GM23338 (cell line): ENCODE data around the gene SIRPA. TPM values are rescaled to one million over a fixed set of nuclear protein-coding genes. Genes with fewer than 3 reads are reported as not detected.

Experiments used
- ATAC-seq: fragments of 200-7000 bp; cut with Tn5 transposase; 3 replicates; pipeline ENCODE4 v1.9.1; 2020
- DNase-seq: peaks from one replicate; pipeline ENCODE4 v3.0.0-alpha.2; 2015; ENCODE audit warnings: low spot score
- H2AFZ ChIP-seq: fragments of 200-600 bp; sonication (generic); 2 replicates; pipeline ENCODE4 v1.8.0; 2016; ENCODE audit warnings: antibody characterized with exemption, mild to moderate bottlenecking, moderate library complexity
- H3F3A ChIP-seq: fragments of 200-600 bp; sonication (generic); replicated peaks from 2 replicates; pipeline ENCODE4 v1.8.0; 2017; ENCODE audit warnings: antibody characterized with exemption, mixed run types, low read depth
- H3K27ac ChIP-seq: fragments of 200-600 bp; sonication (generic); 2 replicates; pipeline ENCODE4 v1.6.1; 2016; ENCODE audit warnings: low read depth
- H3K27me3 ChIP-seq: fragments of 200-600 bp; sonication (generic); 2 replicates; pipeline ENCODE4 v1.8.0; 2016; ENCODE audit warnings: mild to moderate bottlenecking, mixed run types, moderate library complexity; ENCODE audit not compliant: insufficient read depth
- H3K36me3 ChIP-seq: fragments of 200-600 bp; sonication (generic); 2 replicates; pipeline ENCODE4 v1.8.0; 2016; ENCODE audit warnings: mild to moderate bottlenecking; ENCODE audit not compliant: insufficient read depth
- H3K4me1 ChIP-seq: fragments of 200-600 bp; sonication (generic); 2 replicates; pipeline ENCODE4 v1.8.0; 2016; ENCODE audit warnings: mild to moderate bottlenecking, moderate library complexity; ENCODE audit not compliant: insufficient read depth
- H3K4me2 ChIP-seq: fragments of 200-600 bp; sonication (generic); 2 replicates; pipeline ENCODE4 v1.7.1; 2017; ENCODE audit warnings: mixed run types
- H3K4me3 ChIP-seq: fragments of 200-600 bp; sonication (generic); 2 replicates; pipeline ENCODE4 v1.6.1; 2016; ENCODE audit warnings: mixed run types
- H3K79me2 ChIP-seq: fragments of 200-600 bp; sonication (generic); replicated peaks from 2 replicates; pipeline ENCODE4 v1.8.0; 2017; ENCODE audit warnings: mild to moderate bottlenecking; ENCODE audit not compliant: insufficient read depth
- H3K9me2 ChIP-seq: fragments of 200-600 bp; sonication (generic); 2 replicates; pipeline ENCODE4 v1.8.0; 2017; ENCODE audit not compliant: insufficient read depth
- H4K20me1 ChIP-seq: fragments of 200-600 bp; sonication (generic); replicated peaks from 2 replicates; pipeline ENCODE4 v1.8.0; 2017; ENCODE audit warnings: mild to moderate bottlenecking; ENCODE audit not compliant: insufficient read depth
- H3K27ac Mint-ChIP-seq: 2 replicates; pipeline ENCODE4 v1.8.0; 2020; ENCODE audit warnings: inconsistent platforms, mild to moderate bottlenecking, moderate library complexity, mixed read lengths
- H3K27me3 Mint-ChIP-seq: 3 replicates; pipeline ENCODE4 v1.8.0; 2022; ENCODE audit warnings: low read depth, mild to moderate bottlenecking, moderate library complexity, mixed read lengths, inconsistent platforms; ENCODE audit not compliant: insufficient read depth, poor library complexity
- H3K36me3 Mint-ChIP-seq: 3 replicates; pipeline ENCODE4 v1.8.0; 2021; ENCODE audit warnings: low read depth, mild to moderate bottlenecking, inconsistent platforms, moderate library complexity, mixed read lengths
- H3K4me1 Mint-ChIP-seq: 3 replicates; pipeline ENCODE4 v1.8.0; 2020; ENCODE audit warnings: mild to moderate bottlenecking, inconsistent platforms, mixed read lengths
- H3K4me3 Mint-ChIP-seq: 3 replicates; pipeline ENCODE4 v1.8.0; 2021; ENCODE audit warnings: moderate library complexity, mild to moderate bottlenecking, inconsistent platforms, mixed read lengths
- H3K9me3 Mint-ChIP-seq: 3 replicates; pipeline ENCODE4 v1.8.0; 2020; ENCODE audit warnings: moderate library complexity, mild to moderate bottlenecking, inconsistent platforms, mixed read lengths
- CREB1 ChIP-seq: fragments of 250-450 bp; sonication (Bioruptor Pico); IDR thresholded peaks from 2 replicates; pipeline ENCODE4 v1.5.0; 2020; ENCODE audit warnings: low read depth, mild to moderate bottlenecking, moderate library complexity
- CTCF ChIP-seq, 2 experiments: fragments of 200-600 bp in 1 of 2; sonication (generic) in 1 of 2; conservative IDR thresholded peaks; 2 replicates each; pipeline versions ENCODE4 v1.5.1 to v1.6.1; 2016 to 2017; ENCODE audit warnings: antibody characterized with exemption in 2 of 2, low read depth in 2 of 2, mild to moderate bottlenecking in 2 of 2, moderate library complexity in 1 of 2
- ETS1 ChIP-seq: IDR thresholded peaks from 2 replicates; pipeline ENCODE4 v1.6.1; 2016; ENCODE audit warnings: antibody characterized with exemption
- EZH2 ChIP-seq: fragments of 200-600 bp; sonication (generic); IDR thresholded peaks from one replicate; pipeline ENCODE4 v1.8.0; 2017; ENCODE audit warnings: antibody characterized with exemption, mild to moderate bottlenecking, low read depth; ENCODE audit not compliant: unreplicated experiment
- EZH2phosphoT487 ChIP-seq: fragments of 200-600 bp; sonication (generic); IDR thresholded peaks from one replicate; pipeline ENCODE4 v1.8.1; 2018; ENCODE audit warnings: antibody characterized with exemption; ENCODE audit not compliant: unreplicated experiment
- JUNB ChIP-seq: IDR thresholded peaks from one replicate; pipeline ENCODE4 v1.6.1; 2016; ENCODE audit warnings: antibody characterized with exemption; ENCODE audit not compliant: unreplicated experiment
- NANOG ChIP-seq: IDR thresholded peaks from 2 replicates; pipeline ENCODE4 v1.6.1; 2016; ENCODE audit warnings: antibody characterized with exemption, borderline replicate concordance
- POLR2AphosphoS5 ChIP-seq: IDR thresholded peaks from 2 replicates; pipeline ENCODE4 v1.6.1; 2016; ENCODE audit warnings: antibody characterized with exemption, low read depth
- REST ChIP-seq: IDR thresholded peaks from one replicate; pipeline ENCODE4 v1.6.1; 2018; ENCODE audit warnings: antibody characterized with exemption; ENCODE audit not compliant: unreplicated experiment
- STAT1 ChIP-seq: IDR thresholded peaks from one replicate; pipeline ENCODE4 v1.6.1; 2016; ENCODE audit warnings: antibody characterized with exemption; ENCODE audit not compliant: unreplicated experiment
- ZNF114 ChIP-seq: fragments of 250-450 bp; sonication (Bioruptor Pico); IDR thresholded peaks from 2 replicates; pipeline ENCODE4 v1.5.0; 2020; ENCODE audit warnings: mild to moderate bottlenecking, moderate library complexity
- ZNF331 ChIP-seq: fragments of 250-450 bp; sonication (Bioruptor Pico); IDR thresholded peaks from 2 replicates; pipeline ENCODE4 v1.5.0; 2020; ENCODE audit warnings: low read depth, mild to moderate bottlenecking, moderate library complexity
- ZNF462 ChIP-seq: fragments of 250-450 bp; sonication (Bioruptor Pico); IDR thresholded peaks from 2 replicates; pipeline ENCODE4 v1.5.0; 2020; ENCODE audit warnings: mild to moderate bottlenecking, moderate library complexity
- polyA plus RNA-seq: library from polyadenylated mRNA; unstranded; fragments of >200 nt; fragmentation: Nextera tagmentation; extraction: Ambion mirVana; gene quantifications from 2 replicates; pipeline ENCODE4 v1.2.1, GENCODE V29; 2016
- total RNA-seq: library from RNA; depleted of rRNA; stranded (reverse); fragments of >200 nt; shearing (Covaris generic); gene quantifications from 2 replicates; pipeline ENCODE4 v1.2.3, GENCODE V29; 2014

SIRPA gene
- total and polyA plus RNA-seq, 2 experiments from 2014 or later: 1.2 to 2.9 TPM

GRCh38 chr20:1899241-1899525 lies 4.0 kb downstream of the SIRPA start:
- ATAC-seq: no peak
- no peaks in the 10 kb centered on the region for H3K9me2 ChIP-seq
- 0 out of 2 replicates have a peak, but pooled peaks cover 2% of the 10 kb centered on the region for H3F3A ChIP-seq
- Mint-ChIP-seq H3K27me3 (peaks cover 34% of the 10 kb centered on the region), H3K27ac (no peak overlapping the region), H3K9me3 (no peaks in the 10 kb centered on the region), H3K4me1 (peaks cover 45% of the 10 kb centered on the region), H3K36me3 (no peaks in the 10 kb centered on the region), H3K4me3 (no peak overlapping the region)
- no peak overlapping the region for H2AFZ ChIP-seq
- DNase-seq: no peak
- no peak overlapping the region for H3K4me3 ChIP-seq
- no peaks in the 10 kb centered on the region; the same call in none of the 2 replicates for H4K20me1 ChIP-seq
- H3K4me2 ChIP-seq: no peak overlapping the region
- H3K27ac ChIP-seq: no peak overlapping the region
- H3K27me3 ChIP-seq: peaks cover 39% of the 10 kb centered on the region
- no peak for TF ChIP-seq ETS1
- TF ChIP-seq EZH2phosphoT487: no peak
- TF ChIP-seq POLR2AphosphoS5: no peak
- no peak for TF ChIP-seq REST
- no peak for TF ChIP-seq ZNF331 (CRISPR knock-in tag)
- no peak for TF ChIP-seq ZNF462 (CRISPR knock-in tag)
- no peak for TF ChIP-seq JUNB
- no peak for TF ChIP-seq CTCF (conservative IDR thresholded peaks at IDR 0.05; ENCODE audit: low read depth in 2 of 2)
- TF ChIP-seq EZH2: no peak
- no peak for TF ChIP-seq STAT1
- TF ChIP-seq NANOG: no peak
- no peak for TF ChIP-seq ZNF114 (CRISPR knock-in tag)
- no peak for TF ChIP-seq CREB1 (CRISPR knock-in tag)
- peaks cover 14% of the 10 kb centered on the region for H3K4me1 ChIP-seq
- H3K79me2 ChIP-seq: no peaks in the 10 kb centered on the region
- no peaks in the 10 kb centered on the region; the same call in 1 of the 2 replicates for H3K36me3 ChIP-seq
